Liver (tissue), 3 donors: ENCODE results near the gene HRCT1.

Experiments used
- ATF3 ChIP-seq: IDR thresholded peaks from 2 replicates; pipeline ENCODE4 v1.6.1; 2016; ENCODE audit warnings: antibody characterized with exemption
- CTCF ChIP-seq: fragments of 150-350 bp; IDR thresholded peaks from 2 replicates; pipeline ENCODE4 v1.5.1; 2017; ENCODE audit warnings: improper control_type of control experiment, low read depth, low read length; ENCODE audit not compliant: missing input control
- EGR1 ChIP-seq, 2 donors: IDR thresholded peaks; 2 replicates each; pipeline ENCODE4 v1.6.1; 2016 to 2018; ENCODE audit warnings: antibody characterized with exemption in 2 of 2, low read depth in 2 of 2
- GABPA ChIP-seq, 2 donors: IDR thresholded peaks in 1 of 2; conservative IDR thresholded peaks in 1 of 2; 2 replicates each; pipeline ENCODE4 v1.6.1; 2016; ENCODE audit warnings: antibody characterized with exemption in 2 of 2, mild to moderate bottlenecking in 1 of 2, moderate library complexity in 1 of 2
- HNF4G ChIP-seq: IDR thresholded peaks from 2 replicates; pipeline ENCODE4 v1.6.1; 2016; ENCODE audit warnings: antibody characterized with exemption
- MAX ChIP-seq: IDR thresholded peaks from 2 replicates; pipeline ENCODE4 v1.6.1; 2016; ENCODE audit warnings: antibody characterized with exemption
- RAD21 ChIP-seq, 2 donors: IDR thresholded peaks; 2 replicates each; pipeline ENCODE4 v1.6.1; 2016; ENCODE audit warnings: antibody characterized with exemption in 2 of 2, mild to moderate bottlenecking in 2 of 2
- REST ChIP-seq: IDR thresholded peaks from 2 replicates; pipeline ENCODE4 v1.6.1; 2016; ENCODE audit warnings: antibody characterized with exemption, mild to moderate bottlenecking
- SP1 ChIP-seq: IDR thresholded peaks from 2 replicates; pipeline ENCODE4 v1.6.1; 2018; ENCODE audit warnings: antibody characterized with exemption, mild to moderate bottlenecking
- TAF1 ChIP-seq: conservative IDR thresholded peaks from 2 replicates; pipeline ENCODE4 v1.6.1; 2016; ENCODE audit warnings: antibody characterized with exemption, mild to moderate bottlenecking
- YY1 ChIP-seq: IDR thresholded peaks from 2 replicates; pipeline ENCODE4 v1.6.1; 2016; ENCODE audit warnings: antibody characterized with exemption, mild to moderate bottlenecking
- donor health status: healthy.
- donor health status: healthy.

GRCh38 chr9:35920051-35920620 lies 14.1 kb downstream of the HRCT1 start:
- TF ChIP-seq CTCF, result no peak
- no peak for TF ChIP-seq TAF1
- TF ChIP-seq RAD21 (IDR thresholded peaks at IDR 0.05), result no peak
- TF ChIP-seq REST, result no peak
- TF ChIP-seq HNF4G, result peak; percentile 44
- peak; percentile 82 for TF ChIP-seq YY1
- TF ChIP-seq GABPA (IDR thresholded peaks at IDR 0.05 in 1 of 2, conservative IDR thresholded peaks at IDR 0.05 in 1 of 2), result no peak
- no peak for TF ChIP-seq EGR1 (IDR thresholded peaks at IDR 0.05; ENCODE audit: low read depth in 2 of 2)
- no peak for TF ChIP-seq ATF3
- TF ChIP-seq SP1, result peak; percentile 74
- TF ChIP-seq MAX, result peak; percentile 17
